MG63 (cell line): ENCODE data around the gene SYNCRIP. TPM values are rescaled to one million over a fixed set of nuclear protein-coding genes. Genes with fewer than 3 reads are reported as not detected.
"Not testable (repeated sequence)": the region's sequence is repeated elsewhere in the genome, so short reads cannot be mapped to it uniquely, and the experiment has no call there.

ENCODE experiments used
- DNase-seq: peaks from one replicate; pipeline ENCODE4 v3.0.0-alpha.2; 2020
- H3K27me3 ChIP-seq: fragments of 250-450 bp; sonication (Bioruptor Pico); 2 replicates; pipeline ENCODE4 v1.5.1; 2020; ENCODE audit warnings: mild to moderate bottlenecking, moderate library complexity
- H3K36me3 ChIP-seq: fragments of 250-450 bp; sonication (Bioruptor Pico); 2 replicates; pipeline ENCODE4 v1.5.1; 2020; ENCODE audit warnings: mild to moderate bottlenecking, moderate library complexity
- H3K4me3 ChIP-seq: fragments of 250-450 bp; sonication (Bioruptor Pico); 2 replicates; pipeline ENCODE4 v1.5.1; 2020; ENCODE audit warnings: mild to moderate bottlenecking, moderate library complexity
- H3K9me3 ChIP-seq: fragments of 250-450 bp; sonication (Bioruptor Pico); 2 replicates; pipeline ENCODE4 v1.5.1; 2020; ENCODE audit warnings: mild to moderate bottlenecking, moderate library complexity
- total RNA-seq: library from RNA; depleted of rRNA; stranded (reverse); fragments of >200 nt; shearing (Covaris generic); gene quantifications from 2 replicates; pipeline ENCODE4 v1.2.3, GENCODE V29; 2014; ENCODE audit warnings: low replicate concordance

The SYNCRIP gene
- total RNA-seq, 1 experiment from 2014 or later, result 89.9 TPM

DNA sequence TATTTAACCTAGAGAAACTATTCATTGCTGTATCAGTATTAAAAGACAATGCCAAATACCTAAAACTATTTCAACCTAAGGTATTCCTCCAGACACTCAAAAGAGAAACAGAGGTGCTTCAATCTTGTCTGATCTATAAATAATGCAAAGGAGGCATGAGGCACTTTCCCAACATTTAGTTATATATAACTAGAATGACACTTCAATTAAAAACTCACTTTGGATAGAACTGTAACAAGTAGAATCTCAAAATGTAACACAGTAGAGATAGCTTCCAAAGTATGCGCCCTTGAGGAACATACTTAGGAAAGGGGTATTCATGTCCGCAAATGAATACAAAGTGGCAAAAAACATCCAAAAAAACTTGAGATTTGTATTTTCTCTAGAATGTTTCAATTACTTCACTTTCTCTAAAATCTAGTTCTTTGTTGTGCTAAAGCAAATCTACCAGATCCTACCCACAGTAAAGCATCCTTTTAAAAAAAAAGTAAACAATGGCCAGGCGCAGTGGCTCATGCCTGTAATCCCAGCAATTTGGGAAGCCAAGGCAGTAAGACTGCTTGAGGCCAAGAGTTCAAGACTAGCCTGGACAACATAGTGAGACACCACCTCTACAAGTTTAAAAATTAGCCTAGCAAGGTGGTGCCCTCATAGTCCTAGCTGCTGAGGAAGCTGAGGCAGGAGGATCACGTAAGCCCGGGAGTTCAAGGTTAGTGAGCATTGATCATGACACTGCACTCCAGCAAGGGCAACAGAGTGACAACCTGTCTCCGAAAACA lies 10.3 kb downstream of the SYNCRIP start:
- no peak for DNase-seq
- peaks cover 99% of the 10 kb centered on the region for H3K36me3 ChIP-seq
- no peak overlapping the region for H3K4me3 ChIP-seq
- H3K27me3 ChIP-seq, result no peaks in the 10 kb centered on the region
- H3K9me3 ChIP-seq, result no peaks in the 10 kb centered on the region

DNA sequence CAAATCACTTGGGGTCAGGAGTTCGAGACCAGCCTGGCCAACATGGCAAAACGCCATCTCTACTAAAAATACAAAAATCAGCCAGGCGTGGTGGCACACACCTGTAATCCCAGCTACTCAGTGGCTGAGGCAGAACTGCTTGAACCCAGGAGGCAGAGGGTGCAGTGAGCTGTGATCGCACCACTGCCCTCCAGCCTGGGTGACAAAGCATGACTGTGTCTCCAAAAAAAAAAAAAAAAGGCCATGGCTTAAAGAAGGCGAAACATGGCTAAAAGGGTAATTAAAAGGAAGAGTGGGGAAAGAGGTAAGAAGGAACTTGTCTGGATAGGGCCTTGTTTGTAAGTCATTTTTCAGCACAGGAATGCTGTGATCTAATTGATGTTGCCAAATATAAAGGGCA lies 11.6 kb downstream of the SYNCRIP start:
- not testable (repeated sequence) for H3K4me3 ChIP-seq, DNase-seq
- peaks cover 99% of the 10 kb centered on the region for H3K36me3 ChIP-seq

DNA sequence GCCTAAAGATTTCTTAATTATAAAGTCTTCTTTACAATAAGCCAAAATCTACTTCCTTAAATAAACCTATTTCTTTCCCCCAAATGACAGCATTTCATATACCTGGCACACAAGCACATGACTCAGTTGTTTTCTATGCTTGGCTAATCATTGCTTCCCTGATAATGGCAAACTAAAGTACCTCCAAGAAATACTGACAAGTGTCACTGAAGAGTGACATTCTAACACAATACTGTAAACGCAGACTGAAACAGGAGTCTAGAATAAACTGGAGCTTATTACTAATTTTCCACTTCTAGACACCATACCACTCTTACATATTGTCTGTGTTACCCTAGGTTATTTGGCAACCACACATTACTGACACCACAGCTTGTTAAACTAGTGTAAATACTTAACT lies 14.3 kb downstream of the SYNCRIP start:
- Histone ChIP-seq H3K4me3 (no peak overlapping the region), H3K9me3 (no peaks in the 10 kb centered on the region), H3K36me3 (peaks cover 94% of the 10 kb centered on the region), H3K27me3 (no peaks in the 10 kb centered on the region)
- no peak for DNase-seq

More for the DNA sequence above, 11.6 kb downstream of the SYNCRIP start:
- H3K9me3 ChIP-seq, H3K27me3 ChIP-seq: not testable (repeated sequence)

DNA sequence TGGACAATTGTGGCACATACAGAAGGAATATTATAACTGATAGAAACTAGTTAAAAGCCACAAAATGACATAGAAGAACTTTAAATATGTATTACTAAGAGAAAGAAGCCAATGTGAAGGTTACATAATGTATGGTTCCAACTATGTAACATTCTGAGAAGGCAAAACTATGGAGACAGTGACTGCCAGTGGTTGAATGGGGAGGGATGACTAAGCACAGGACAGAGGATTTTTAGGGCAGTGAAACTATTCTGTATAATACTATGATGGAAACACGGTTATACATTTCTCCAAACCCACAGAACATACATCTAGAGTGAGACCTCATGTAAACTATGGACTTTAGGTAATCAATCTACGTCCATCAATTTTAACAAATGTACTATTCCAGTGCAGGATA lies 22.4 kb downstream of the SYNCRIP start:
- H3K36me3 ChIP-seq, result peaks cover 95% of the 10 kb centered on the region
- H3K27me3 ChIP-seq, result no peaks in the 10 kb centered on the region
- no peak for DNase-seq
- no peaks in the 10 kb centered on the region for H3K9me3 ChIP-seq
- H3K4me3 ChIP-seq, result no peak overlapping the region

DNA sequence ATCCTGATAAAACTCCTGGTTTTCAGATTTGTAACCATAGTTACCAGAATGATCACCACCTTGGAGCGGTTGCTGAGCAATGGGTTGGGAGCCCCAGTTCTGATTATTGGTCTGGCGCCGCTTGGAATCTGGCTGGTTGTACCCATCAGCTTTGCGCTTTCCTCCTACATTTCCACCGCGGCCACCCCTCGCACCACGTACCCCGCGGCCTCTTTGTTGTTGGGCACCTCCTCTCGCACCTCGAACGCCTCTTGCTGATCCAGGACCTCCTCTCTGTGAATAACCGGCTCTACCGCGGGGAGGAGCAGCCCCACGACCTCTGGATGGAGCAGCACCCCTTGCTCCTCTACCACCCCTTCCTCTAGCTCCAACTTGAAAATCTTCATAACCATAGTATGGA lies 27.9 kb downstream of the SYNCRIP start:
- DNase-seq, result no peak
- Histone ChIP-seq H3K27me3 (no peaks in the 10 kb centered on the region), H3K9me3 (no peaks in the 10 kb centered on the region), H3K36me3 (peaks cover 100% of the 10 kb centered on the region), H3K4me3 (no peak overlapping the region)

DNA sequence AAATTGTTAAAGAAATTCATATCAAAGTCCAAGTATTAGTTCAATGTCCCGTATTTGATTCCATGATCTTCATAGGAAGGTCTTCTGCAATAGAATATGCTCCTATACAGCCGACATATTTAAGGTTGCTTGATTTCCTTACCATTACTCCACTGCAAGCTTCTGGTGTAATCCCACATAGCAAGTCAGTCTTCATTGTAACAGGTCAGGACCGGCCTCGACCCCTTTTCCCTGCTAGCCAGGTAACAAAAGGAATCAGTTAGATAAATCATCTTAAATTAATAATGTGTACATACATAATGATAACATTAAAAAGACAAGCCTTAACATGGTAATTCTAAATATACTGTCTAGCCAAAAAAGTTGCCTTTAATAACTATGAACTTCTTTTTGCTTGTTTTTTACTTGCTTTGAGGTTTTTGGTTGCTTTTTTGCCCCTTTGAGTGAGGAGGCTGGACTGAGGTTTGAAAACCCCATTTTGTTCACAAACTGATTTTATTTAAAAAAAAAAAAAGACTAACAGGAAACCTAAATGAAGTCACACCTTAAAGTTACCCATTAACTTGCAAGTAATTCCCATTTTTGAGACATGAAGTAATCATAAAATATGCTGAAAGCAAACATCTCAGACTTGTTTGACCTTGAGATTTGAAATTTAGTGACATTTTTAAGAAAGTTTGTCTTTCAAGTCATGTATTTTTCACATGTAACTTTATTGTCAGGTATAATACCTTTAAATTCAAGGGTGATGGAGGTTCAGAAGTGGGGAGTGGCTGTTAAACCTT lies 29.8 kb downstream of the SYNCRIP start:
- no peaks in the 10 kb centered on the region for H3K9me3 ChIP-seq
- H3K36me3 ChIP-seq, result peaks cover 100% of the 10 kb centered on the region
- H3K27me3 ChIP-seq, result no peaks in the 10 kb centered on the region
- H3K4me3 ChIP-seq, result no peak overlapping the region
- no peak for DNase-seq

DNA sequence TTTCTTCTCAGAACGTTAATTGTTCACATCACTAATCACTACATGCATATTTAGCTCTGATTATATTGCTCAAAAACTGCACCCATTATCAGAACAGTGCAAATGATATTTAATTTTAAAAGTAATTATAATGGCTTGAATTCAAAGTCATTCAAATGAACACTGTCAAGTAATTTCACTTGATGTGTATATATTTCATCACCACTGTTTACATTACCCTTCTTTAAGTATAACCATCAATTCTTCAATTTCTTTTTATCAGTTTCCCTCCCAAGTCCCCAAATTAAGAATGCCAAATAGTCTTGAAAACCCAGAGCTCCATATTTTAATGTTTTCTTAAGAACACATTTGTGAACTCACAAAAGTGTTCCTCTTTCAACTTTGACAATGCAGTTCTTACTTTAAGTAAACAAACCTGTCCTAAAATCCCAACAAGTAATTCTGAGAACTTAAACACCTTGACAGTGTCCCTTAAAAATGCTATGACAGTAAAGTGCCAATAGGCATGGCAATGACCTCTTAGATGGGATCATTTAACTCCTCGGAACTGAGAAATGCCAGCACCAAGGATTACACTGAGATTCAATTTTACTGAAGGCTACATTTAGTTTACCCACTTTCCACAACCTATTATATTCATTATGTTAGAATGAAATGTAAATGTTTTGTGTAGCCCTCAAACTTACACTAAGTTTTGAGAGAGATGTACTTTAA lies 32.3 kb downstream of the SYNCRIP start:
- Histone ChIP-seq H3K9me3 (no peaks in the 10 kb centered on the region), H3K27me3 (no peaks in the 10 kb centered on the region), H3K4me3 (no peak overlapping the region), H3K36me3 (peaks cover 100% of the 10 kb centered on the region)
- DNase-seq, result no peak

DNA sequence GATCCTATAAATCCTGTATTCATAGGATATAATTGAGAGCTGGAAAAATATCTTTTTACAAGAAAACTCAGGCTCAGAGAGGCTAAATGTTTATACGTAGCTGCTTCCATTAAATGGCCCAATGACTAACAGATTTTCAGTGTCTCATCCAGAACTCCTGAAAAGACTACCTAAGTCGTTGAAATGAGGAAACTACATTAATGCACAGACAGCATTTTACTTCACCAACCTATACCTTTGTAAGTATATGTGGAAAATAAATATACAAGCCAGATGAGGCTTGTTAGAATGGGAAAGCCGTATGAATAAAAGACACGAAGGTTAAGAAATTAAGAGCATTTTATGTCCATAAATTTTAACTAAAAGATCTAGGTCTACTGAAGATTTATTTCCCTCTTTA lies 40.6 kb downstream of the SYNCRIP start:
- no peak for DNase-seq
- Histone ChIP-seq H3K9me3 (no peaks in the 10 kb centered on the region), H3K36me3 (peaks cover 63% of the 10 kb centered on the region), H3K27me3 (no peaks in the 10 kb centered on the region), H3K4me3 (no peak overlapping the region)

DNA sequence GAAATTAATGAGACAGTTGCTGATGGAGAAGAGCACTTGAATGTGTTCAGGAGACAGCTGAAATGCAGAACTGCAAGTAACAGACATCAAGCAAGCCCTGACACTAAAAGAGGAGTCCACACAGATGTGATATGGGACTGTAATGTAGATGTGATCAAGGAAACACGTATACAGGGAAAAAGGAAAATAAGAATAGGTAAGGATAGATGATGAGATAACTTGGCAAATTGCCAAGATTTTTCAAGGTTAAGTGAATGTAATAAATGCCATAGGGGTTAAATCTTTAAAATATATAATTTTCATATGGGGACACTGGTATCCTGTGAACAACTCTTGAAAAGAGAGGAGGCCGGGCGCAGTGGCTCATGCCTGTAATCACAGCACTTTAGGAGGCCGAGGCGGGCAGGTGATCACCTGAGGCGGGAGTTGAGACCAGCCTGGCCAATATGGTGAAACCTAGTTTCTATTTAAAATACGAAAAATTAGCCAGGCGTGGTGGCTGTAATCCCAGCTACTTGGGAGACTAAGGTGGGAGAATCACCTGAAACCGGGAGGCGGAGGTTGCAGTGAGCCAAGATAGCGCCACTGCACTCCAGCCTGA lies 41.9 kb downstream of the SYNCRIP start:
- no peak for DNase-seq
- Histone ChIP-seq H3K9me3 (no peaks in the 10 kb centered on the region), H3K36me3 (peaks cover 50% of the 10 kb centered on the region), H3K4me3 (no peak overlapping the region), H3K27me3 (no peaks in the 10 kb centered on the region)

DNA sequence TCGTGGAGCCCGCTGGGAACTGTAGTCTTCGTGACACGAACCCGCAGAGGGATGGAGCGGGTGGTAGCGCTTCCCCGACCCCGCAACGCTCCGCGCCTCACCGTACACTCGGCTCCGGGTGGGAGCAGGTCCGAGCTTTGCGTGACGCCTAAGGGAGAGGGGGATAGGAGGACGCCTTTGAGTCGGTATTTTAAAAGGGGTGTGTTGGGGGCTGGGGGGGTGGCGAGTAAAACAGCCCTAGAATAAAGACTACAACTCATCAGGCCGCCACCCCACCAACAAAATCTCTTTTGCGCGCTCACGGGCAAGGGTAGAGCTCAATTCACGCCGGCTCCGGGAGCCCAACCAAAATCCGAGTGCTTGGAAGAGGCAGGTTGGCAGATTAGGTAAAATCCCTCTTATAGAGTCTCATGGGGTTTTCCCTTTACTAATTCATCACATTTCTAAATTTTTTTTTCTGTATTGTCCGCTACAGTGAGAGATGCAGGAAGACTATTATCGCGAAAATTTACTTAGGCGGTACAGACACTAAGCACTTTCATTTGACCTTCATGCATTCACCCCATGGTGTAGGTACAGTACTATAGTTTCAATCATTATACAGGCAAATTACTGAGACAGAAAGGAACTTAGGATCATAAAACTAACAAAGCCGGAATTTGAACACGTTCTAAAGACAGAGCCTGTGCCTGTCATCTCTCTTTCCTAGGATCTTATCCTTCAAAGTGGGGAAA lies 48.3 kb downstream of the SYNCRIP start:
- H3K9me3 ChIP-seq, result no peaks in the 10 kb centered on the region
- peak; percentile 55 for DNase-seq
- peaks cover 26% of the 10 kb centered on the region for H3K36me3 ChIP-seq
- peak overlapping the region; percentile 83 for H3K4me3 ChIP-seq
- no peaks in the 10 kb centered on the region for H3K27me3 ChIP-seq

DNA sequence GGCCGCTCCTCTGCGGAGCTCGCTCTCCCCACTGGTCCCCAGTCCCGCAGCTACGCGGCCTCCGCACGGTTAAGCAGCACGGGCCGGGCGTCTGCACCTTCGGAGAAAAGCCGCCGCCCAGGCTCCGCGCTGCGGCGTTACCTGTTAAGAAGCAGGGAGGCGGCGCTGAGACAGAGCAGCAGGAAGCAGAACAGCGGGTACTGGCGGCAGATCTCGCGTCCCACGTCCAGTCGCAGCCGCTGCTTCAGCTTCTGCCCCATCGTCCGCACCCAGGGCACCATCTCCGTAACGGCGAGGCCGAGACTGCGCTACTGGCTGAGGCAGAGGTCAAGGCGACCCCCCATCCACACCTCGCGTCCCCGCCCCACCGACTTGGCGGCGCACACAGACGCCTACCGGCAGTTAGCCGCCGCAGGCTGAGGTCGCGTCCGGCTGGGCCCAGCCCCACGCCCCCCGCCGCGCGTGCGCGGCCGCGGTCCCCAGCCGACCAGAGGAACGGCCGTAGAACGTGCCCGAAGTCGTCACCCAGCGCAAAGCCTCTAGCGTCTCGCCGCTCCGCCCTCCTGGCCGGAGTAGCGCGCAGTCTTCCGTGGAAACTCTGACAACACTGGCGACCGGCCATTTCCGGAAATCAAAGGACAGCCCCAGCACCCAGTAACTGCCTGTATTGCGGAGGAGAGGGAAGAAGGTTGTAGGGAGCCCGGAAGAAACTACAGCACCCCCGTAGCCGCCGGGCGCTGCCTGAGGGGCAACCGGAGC lies 49.1 kb downstream of the SYNCRIP start, which contains the start of gene SNX14:
SNX14 (minus strand) TSS at position 421 of the 759 bp plus-strand sequence; CDS start at position 281, 140 bp downstream.
- Histone ChIP-seq H3K4me3 (peak within 1 kb of the TSS; percentile 83), H3K9me3 (no peaks in the 10 kb centered on the region), H3K27me3 (no peaks in the 10 kb centered on the region), H3K36me3 (peaks cover 28% of the 10 kb centered on the region)
- DNase-seq, result peak; percentile 96

DNA sequence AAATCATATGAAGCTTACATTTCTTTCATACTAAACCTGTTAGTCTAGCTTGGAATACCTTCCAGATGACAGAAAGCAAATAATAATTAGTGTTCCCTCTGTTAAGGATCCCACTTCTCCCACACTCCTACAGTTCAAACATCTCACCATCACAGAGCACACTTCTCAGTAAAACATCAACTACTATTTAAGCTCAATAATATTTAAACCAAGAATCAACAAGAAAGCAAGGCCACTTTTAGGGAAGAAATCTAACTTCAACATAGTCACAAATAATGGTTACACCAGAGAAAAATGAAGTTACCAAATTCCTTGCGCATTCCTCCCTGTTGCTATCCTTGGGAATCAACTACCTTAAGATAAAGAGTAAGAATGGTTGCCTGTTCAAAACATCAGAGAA lies 50.7 kb downstream of the SYNCRIP start:
- H3K36me3 ChIP-seq, result peaks cover 18% of the 10 kb centered on the region
- no peaks in the 10 kb centered on the region for H3K27me3 ChIP-seq
- DNase-seq, result no peak
- H3K4me3 ChIP-seq, result peak overlapping the region; percentile 83
- no peaks in the 10 kb centered on the region for H3K9me3 ChIP-seq

DNA sequence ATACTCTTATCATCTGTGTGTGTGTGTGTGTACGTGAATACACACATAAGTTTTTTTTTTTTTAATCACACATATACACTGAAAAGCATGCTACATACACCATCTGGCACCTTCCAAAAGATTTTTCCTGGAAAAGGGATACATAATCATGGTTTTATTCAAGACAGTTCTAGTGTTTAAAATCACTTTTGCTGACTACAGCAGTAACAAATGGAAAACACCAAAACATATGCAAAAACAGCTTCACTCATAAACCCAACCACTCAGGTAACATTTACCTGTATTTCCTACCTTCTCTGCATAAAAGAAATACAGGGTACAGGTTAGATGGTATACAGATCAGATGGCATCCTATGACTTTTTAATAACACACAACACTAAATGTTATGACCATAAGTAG lies 51.5 kb downstream of the SYNCRIP start:
- DNase-seq, result no peak

DNA sequence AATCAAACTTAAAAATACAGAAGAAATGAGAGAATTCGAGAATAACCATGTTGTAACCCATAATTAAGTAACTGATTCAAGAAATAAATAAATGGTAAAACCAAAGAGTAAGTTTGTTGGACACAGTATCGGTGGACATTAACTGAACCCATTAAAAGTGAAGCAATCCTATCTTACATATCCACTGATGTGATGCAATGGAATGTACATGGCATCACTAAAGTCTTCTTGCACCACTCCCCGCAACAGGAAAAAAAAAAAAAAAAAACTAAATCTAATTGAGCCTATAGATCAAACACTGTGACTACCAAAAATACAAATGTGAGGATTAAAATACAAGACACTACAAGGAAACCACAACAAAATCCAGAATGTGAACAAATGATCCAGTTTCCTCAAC lies 56.9 kb downstream of the SYNCRIP start:
- H3K9me3 ChIP-seq, result peaks cover 17% of the 10 kb centered on the region
- peaks cover 18% of the 10 kb centered on the region for H3K36me3 ChIP-seq
- no peaks in the 10 kb centered on the region for H3K27me3 ChIP-seq
- DNase-seq, result no peak
- no peak overlapping the region for H3K4me3 ChIP-seq

More for the DNA sequence above, 51.5 kb downstream of the SYNCRIP start:
- Histone ChIP-seq H3K27me3 (no peaks in the 10 kb centered on the region), H3K36me3 (peaks cover 21% of the 10 kb centered on the region), H3K9me3 (no peaks in the 10 kb centered on the region), H3K4me3 (no peak overlapping the region)

DNA sequence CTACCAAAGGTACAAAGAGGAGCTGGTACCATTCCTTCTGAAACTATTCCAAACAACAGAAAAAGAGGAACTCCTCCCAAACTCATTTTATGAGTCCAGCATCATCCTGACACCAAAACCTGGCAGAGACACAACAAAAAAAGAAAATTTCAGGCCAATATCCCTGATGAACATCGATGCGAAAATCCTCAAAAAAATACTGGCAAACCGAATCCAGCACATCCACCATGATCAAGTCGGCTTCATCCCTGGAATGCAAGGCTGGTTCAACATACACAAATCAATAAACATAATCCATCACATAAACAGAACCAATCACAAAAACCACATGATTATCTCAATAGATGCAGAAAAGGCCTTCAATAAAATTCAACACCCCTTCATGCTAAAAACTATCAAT lies 59.9 kb downstream of the SYNCRIP start:
- H3K4me3 ChIP-seq, DNase-seq, H3K36me3 ChIP-seq, H3K27me3 ChIP-seq: not testable (repeated sequence)
- H3K9me3 ChIP-seq, result peaks cover 17% of the 10 kb centered on the region
